ENCODE data around the gene NT5E. TPM values are rescaled to one million over a fixed set of nuclear protein-coding genes. Genes with fewer than 3 reads are reported as not detected.

The NT5E gene
- total RNA-seq, 1 donor from 2014 or later, result not detected

DNA sequence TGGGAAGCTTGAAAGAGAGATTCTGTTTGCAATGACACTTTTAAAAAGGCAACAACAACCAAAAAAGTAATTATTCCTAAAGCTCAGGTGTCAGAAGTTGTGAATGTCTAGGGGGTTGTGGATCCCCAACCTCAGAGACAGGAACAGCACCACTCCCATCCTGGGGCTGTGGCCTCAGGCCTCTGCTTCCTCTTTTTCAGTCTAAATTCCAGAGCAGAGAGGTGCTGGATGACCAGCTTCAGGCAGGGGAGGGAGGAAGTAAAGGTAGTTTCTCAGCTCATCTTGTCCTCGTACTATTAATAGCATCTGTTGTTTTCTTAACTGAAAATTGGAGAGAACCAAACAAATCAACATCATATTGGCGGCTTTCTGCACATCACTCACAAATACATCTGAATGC lies 8.3 kb downstream of the NT5E start:
- no peaks in the 10 kb centered on the region for H3K4me1 ChIP-seq
- H3K4me3 ChIP-seq, result no peak overlapping the region
- no peak for DNase-seq (ENCODE audit: low spot score)
- no peak overlapping the region for H3K27ac ChIP-seq
- no peak overlapping the region for H2AFZ ChIP-seq (replicated peaks)
- H3K9me3 ChIP-seq (ENCODE audit: low read depth), result no peaks in the 10 kb centered on the region
- Mint-ChIP-seq H3K27ac (no peak overlapping the region), H3K9me3 (no peaks in the 10 kb centered on the region), H3K4me1 (peaks cover 3% of the 10 kb centered on the region), H3K4me3 (no peak overlapping the region), H3K36me3 (no peaks in the 10 kb centered on the region), H3K27me3 (ENCODE audit: insufficient read depth, low read depth) (peaks cover 3% of the 10 kb centered on the region)
- H3K9ac ChIP-seq, result no peak overlapping the region
- H3K79me2 ChIP-seq (ENCODE audit: low read depth), result no peaks in the 10 kb centered on the region
- H3K36me3 ChIP-seq, result no peaks in the 10 kb centered on the region
- H4K20me1 ChIP-seq (ENCODE audit: low read depth), result no peaks in the 10 kb centered on the region
- no peak for TF ChIP-seq EZH2 (IDR thresholded peaks at IDR 0.05)
- H3K4me2 ChIP-seq, result no peak overlapping the region
- peaks cover 18% of the 10 kb centered on the region for H3K27me3 ChIP-seq
- no peaks in the 10 kb centered on the region for H3F3A ChIP-seq (ENCODE audit: low read depth)

DNA sequence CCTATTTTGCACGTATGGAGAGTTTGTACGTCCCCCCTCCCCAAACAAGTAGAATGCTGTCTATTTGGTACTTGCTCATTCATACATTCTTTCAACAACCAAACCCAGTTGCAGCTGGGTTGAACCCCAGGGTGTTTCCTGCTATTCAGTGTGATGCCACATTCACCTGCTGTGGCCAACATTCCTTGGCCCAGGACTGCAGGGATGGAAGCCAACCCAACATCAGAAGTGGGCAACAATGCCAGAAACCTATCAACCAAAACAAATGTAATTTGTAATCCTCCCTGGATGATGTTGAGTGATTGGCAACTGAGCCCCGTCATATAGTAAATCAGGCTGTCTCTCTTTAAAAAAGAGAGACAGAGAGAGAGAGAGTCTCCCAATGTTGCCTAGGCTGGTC lies 8.9 kb downstream of the NT5E start:
- Histone ChIP-seq H2AFZ (replicated peaks) (no peak overlapping the region), H3K9me3 (ENCODE audit: low read depth) (no peaks in the 10 kb centered on the region), H3K4me3 (no peak overlapping the region), H3K4me1 (no peaks in the 10 kb centered on the region), H3K27ac (no peak overlapping the region), H3K27me3 (peaks cover 12% of the 10 kb centered on the region), H3K4me2 (no peak overlapping the region), H3K79me2 (ENCODE audit: low read depth) (no peaks in the 10 kb centered on the region), H4K20me1 (ENCODE audit: low read depth) (no peaks in the 10 kb centered on the region), H3K36me3 (no peaks in the 10 kb centered on the region), H3F3A (ENCODE audit: low read depth) (no peaks in the 10 kb centered on the region), H3K9ac (no peak overlapping the region)
- Mint-ChIP-seq H3K36me3 (no peaks in the 10 kb centered on the region), H3K4me3 (no peak overlapping the region), H3K27me3 (ENCODE audit: insufficient read depth, low read depth) (peaks cover 2% of the 10 kb centered on the region), H3K27ac (no peak overlapping the region), H3K4me1 (peaks cover 3% of the 10 kb centered on the region), H3K9me3 (no peaks in the 10 kb centered on the region)
- no peak for DNase-seq (ENCODE audit: low spot score)
- TF ChIP-seq EZH2 (IDR thresholded peaks at IDR 0.05), result no peak
- TF ChIP-seq, protein P1, sequence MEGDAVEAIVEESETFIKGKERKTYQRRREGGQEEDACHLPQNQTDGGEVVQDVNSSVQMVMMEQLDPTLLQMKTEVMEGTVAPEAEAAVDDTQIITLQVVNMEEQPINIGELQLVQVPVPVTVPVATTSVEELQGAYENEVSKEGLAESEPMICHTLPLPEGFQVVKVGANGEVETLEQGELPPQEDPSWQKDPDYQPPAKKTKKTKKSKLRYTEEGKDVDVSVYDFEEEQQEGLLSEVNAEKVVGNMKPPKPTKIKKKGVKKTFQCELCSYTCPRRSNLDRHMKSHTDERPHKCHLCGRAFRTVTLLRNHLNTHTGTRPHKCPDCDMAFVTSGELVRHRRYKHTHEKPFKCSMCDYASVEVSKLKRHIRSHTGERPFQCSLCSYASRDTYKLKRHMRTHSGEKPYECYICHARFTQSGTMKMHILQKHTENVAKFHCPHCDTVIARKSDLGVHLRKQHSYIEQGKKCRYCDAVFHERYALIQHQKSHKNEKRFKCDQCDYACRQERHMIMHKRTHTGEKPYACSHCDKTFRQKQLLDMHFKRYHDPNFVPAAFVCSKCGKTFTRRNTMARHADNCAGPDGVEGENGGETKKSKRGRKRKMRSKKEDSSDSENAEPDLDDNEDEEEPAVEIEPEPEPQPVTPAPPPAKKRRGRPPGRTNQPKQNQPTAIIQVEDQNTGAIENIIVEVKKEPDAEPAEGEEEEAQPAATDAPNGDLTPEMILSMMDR (IDR thresholded peaks at IDR 0.05), result no peak
- no peak for TF ChIP-seq EZH2phosphoT487 (IDR thresholded peaks at IDR 0.05)

DNA sequence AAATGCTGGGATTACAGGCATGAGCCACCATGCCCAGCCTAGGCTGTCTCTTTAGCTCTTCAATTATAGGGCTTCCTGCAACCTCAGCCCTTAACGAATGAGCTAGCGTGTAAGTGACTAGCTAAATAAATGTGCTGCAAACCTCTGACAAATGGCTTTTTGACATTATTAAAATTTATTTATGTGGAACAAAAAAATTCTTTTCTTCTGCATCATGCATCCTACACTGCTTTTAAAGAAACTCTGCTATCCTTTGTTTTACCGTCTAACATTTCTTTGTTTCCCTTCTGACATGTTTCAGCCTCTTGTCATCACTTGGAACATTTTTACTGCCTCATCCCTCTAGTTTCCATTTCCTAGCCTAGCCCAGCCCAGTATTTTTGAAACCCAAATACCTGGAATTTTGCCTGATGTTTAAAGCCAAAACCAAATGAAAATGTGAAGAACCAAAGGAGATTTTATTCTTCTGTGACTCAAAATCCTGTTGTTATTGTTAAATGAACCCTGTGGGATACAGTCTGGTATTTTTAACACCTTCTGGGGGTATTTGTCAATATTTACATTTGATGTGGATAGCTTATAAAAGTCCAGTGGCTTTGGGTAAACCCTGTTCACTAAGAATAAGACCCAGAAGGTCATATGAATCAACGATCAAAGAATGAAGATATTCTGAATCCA lies 9.5 kb downstream of the NT5E start:
- H3K36me3 ChIP-seq, result no peaks in the 10 kb centered on the region
- H3K9me3 ChIP-seq (ENCODE audit: low read depth), result no peaks in the 10 kb centered on the region
- H3K4me3 ChIP-seq, result no peak overlapping the region
- no peaks in the 10 kb centered on the region for H3K36me3 Mint-ChIP-seq
- H4K20me1 ChIP-seq (ENCODE audit: low read depth), result no peaks in the 10 kb centered on the region
- peaks cover 6% of the 10 kb centered on the region for H3K27me3 ChIP-seq
- H3K79me2 ChIP-seq (ENCODE audit: low read depth), result no peaks in the 10 kb centered on the region
- no peak for DNase-seq (ENCODE audit: low spot score)
- no peaks in the 10 kb centered on the region for H3K4me1 ChIP-seq
- H3K4me2 ChIP-seq, result no peak overlapping the region
- H3K9me3 Mint-ChIP-seq, result no peaks in the 10 kb centered on the region
- TF ChIP-seq, protein P1 (IDR thresholded peaks at IDR 0.05), result no peak
- TF ChIP-seq EZH2 (IDR thresholded peaks at IDR 0.05) (no peak), EZH2phosphoT487 (IDR thresholded peaks at IDR 0.05) (no peak)
- H3F3A ChIP-seq (ENCODE audit: low read depth), result no peaks in the 10 kb centered on the region
- no peak overlapping the region for H3K27ac ChIP-seq
- H3K4me1 Mint-ChIP-seq, result peaks cover 6% of the 10 kb centered on the region
- H2AFZ ChIP-seq (replicated peaks), result no peak overlapping the region
- H3K4me3 Mint-ChIP-seq, result no peak overlapping the region
- H3K27me3 Mint-ChIP-seq (ENCODE audit: insufficient read depth, low read depth), result peaks cover 2% of the 10 kb centered on the region
- no peak overlapping the region for H3K9ac ChIP-seq
- no peak overlapping the region for H3K27ac Mint-ChIP-seq

DNA sequence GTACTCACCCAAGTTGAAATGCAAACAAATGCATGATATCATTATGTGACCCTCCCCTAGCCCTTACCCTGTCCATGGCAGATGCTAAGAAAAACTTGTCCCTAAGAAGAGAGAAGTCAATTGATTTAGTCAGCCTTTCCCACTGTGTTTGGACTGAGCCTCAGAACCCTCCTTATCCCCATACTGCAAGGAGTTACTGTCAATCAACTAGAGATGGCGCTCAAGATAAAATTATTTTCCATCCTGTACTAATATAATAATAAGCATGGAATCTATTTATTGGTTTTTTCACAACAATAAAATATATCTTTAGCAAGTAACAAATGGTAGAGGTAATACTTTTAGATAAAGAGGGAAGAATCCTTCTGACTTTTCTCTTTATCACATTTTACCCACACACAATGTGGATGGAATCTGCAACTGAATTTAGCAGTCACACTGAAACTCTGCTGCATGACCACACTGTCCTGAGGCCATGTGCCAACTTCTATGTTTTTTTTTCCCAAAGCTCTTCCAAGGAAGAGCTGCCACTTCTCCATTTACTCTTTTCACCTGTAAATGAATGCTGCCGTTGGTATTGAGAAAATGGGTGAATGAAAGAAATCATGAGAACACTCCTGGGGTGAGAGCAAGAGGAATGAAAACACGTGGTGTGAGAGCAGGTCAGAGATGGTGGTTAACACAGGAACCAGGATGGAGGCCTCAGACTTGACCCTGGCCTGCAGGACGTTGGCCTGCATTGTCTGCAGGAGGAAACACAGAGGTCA lies 10.5 kb downstream of the NT5E start:
- H3K4me3 ChIP-seq, result no peak overlapping the region
- H3K27me3 ChIP-seq, result no peaks in the 10 kb centered on the region
- no peak overlapping the region for H3K4me2 ChIP-seq
- H3K79me2 ChIP-seq (ENCODE audit: low read depth), result no peaks in the 10 kb centered on the region
- no peak overlapping the region for H3K27ac ChIP-seq
- no peak for TF ChIP-seq EZH2 (IDR thresholded peaks at IDR 0.05)
- TF ChIP-seq EZH2phosphoT487 (IDR thresholded peaks at IDR 0.05), result no peak
- TF ChIP-seq, protein P1 (IDR thresholded peaks at IDR 0.05), result no peak
- DNase-seq (ENCODE audit: low spot score), result no peak
- H3K9me3 ChIP-seq (ENCODE audit: low read depth), result no peaks in the 10 kb centered on the region
- no peak overlapping the region for H2AFZ ChIP-seq (replicated peaks)
- Mint-ChIP-seq H3K4me1 (peaks cover 6% of the 10 kb centered on the region), H3K36me3 (no peaks in the 10 kb centered on the region), H3K27me3 (ENCODE audit: insufficient read depth, low read depth) (peaks cover 2% of the 10 kb centered on the region), H3K4me3 (no peak overlapping the region), H3K9me3 (no peaks in the 10 kb centered on the region), H3K27ac (no peak overlapping the region)
- H3K36me3 ChIP-seq, result no peaks in the 10 kb centered on the region
- no peaks in the 10 kb centered on the region for H3K4me1 ChIP-seq
- H3F3A ChIP-seq (ENCODE audit: low read depth), result no peaks in the 10 kb centered on the region
- H3K9ac ChIP-seq, result no peak overlapping the region
- no peaks in the 10 kb centered on the region for H4K20me1 ChIP-seq (ENCODE audit: low read depth)
